Liver (tissue), 9 donors: ENCODE results near the gene MED26. TPM values are rescaled to one million over a fixed set of nuclear protein-coding genes. Genes with fewer than 3 reads are reported as not detected.

Source experiments
- DNase-seq: peaks from one replicate; pipeline ENCODE4 v3.0.0-alpha.2; 2017; ENCODE audit warnings: low spot score
- H3K27ac ChIP-seq, 2 donors: one replicate each; pipeline ENCODE4 v1.7.0; 2013; ENCODE audit warnings: inconsistent platforms in 2 of 2, low read length in 2 of 2, control low read depth in 1 of 2, low read depth in 1 of 2, mild to moderate bottlenecking in 1 of 2
- H3K27me3 ChIP-seq, 4 donors: one replicate each; pipeline versions ENCODE4 v1.6.1 to v1.7.0; 2013; ENCODE audit warnings: low read length in 3 of 4, inconsistent platforms in 1 of 4, mild to moderate bottlenecking in 1 of 4, moderate library complexity in 1 of 4; ENCODE audit not compliant: control insufficient read depth in 4 of 4, insufficient read depth in 4 of 4
- H3K36me3 ChIP-seq, 4 donors: one replicate each; pipeline versions ENCODE4 v1.6.1 to v1.7.0; 2013; ENCODE audit warnings: low read length in 3 of 4, mild to moderate bottlenecking in 3 of 4, low read depth in 1 of 4, moderate library complexity in 1 of 4; ENCODE audit not compliant: control insufficient read depth in 4 of 4, insufficient read depth in 3 of 4
- H3K4me1 ChIP-seq, 4 donors: one replicate each; pipeline versions ENCODE4 v1.6.1 to v1.7.0; 2013; ENCODE audit warnings: low read length in 3 of 4, mild to moderate bottlenecking in 3 of 4, moderate library complexity in 1 of 4; ENCODE audit not compliant: control insufficient read depth in 4 of 4, insufficient read depth in 4 of 4
- H3K4me3 ChIP-seq, 3 donors: one replicate each; pipeline versions ENCODE4 v1.6.1 to v1.7.0; 2013; ENCODE audit warnings: low read length in 3 of 3, control low read depth in 1 of 3, low read depth in 1 of 3, mild to moderate bottlenecking in 1 of 3
- H3K9ac ChIP-seq, 2 donors: one replicate each; pipeline ENCODE4 v1.7.0; 2013; ENCODE audit warnings: low read length in 2 of 2, mild to moderate bottlenecking in 2 of 2, moderate library complexity in 2 of 2, control low read depth in 1 of 2, low read depth in 1 of 2
- H3K9me3 ChIP-seq, 4 donors: one replicate each; pipeline versions ENCODE4 v1.6.1 to v1.7.0; 2013; ENCODE audit warnings: low read length in 3 of 4; ENCODE audit not compliant: control insufficient read depth in 4 of 4
- ATF3 ChIP-seq: IDR thresholded peaks from 2 replicates; pipeline ENCODE4 v1.6.1; 2016; ENCODE audit warnings: antibody characterized with exemption
- HNF4A ChIP-seq, 2 donors: conservative IDR thresholded peaks; 2 replicates each; pipeline ENCODE4 v1.6.1; 2016; ENCODE audit warnings: antibody characterized with exemption in 2 of 2, mild to moderate bottlenecking in 2 of 2
- JUND ChIP-seq, 2 donors: IDR thresholded peaks; 2 replicates each; pipeline ENCODE4 v1.6.1; 2016; ENCODE audit warnings: antibody characterized with exemption in 2 of 2
- MAX ChIP-seq: IDR thresholded peaks from 2 replicates; pipeline ENCODE4 v1.6.1; 2016; ENCODE audit warnings: antibody characterized with exemption
- RAD21 ChIP-seq, 2 donors: IDR thresholded peaks; 2 replicates each; pipeline ENCODE4 v1.6.1; 2016; ENCODE audit warnings: antibody characterized with exemption in 2 of 2, mild to moderate bottlenecking in 2 of 2
- REST ChIP-seq: IDR thresholded peaks from 2 replicates; pipeline ENCODE4 v1.6.1; 2016; ENCODE audit warnings: antibody characterized with exemption, mild to moderate bottlenecking
- RXRA ChIP-seq, 2 donors: IDR thresholded peaks; 2 replicates each; pipeline ENCODE4 v1.6.1; 2017 to 2018; ENCODE audit warnings: antibody characterized with exemption in 2 of 2, mild to moderate bottlenecking in 1 of 2
- SP1 ChIP-seq: IDR thresholded peaks from 2 replicates; pipeline ENCODE4 v1.6.1; 2018; ENCODE audit warnings: antibody characterized with exemption, mild to moderate bottlenecking
- TAF1 ChIP-seq: conservative IDR thresholded peaks from 2 replicates; pipeline ENCODE4 v1.6.1; 2016; ENCODE audit warnings: antibody characterized with exemption, mild to moderate bottlenecking
- WGBS: extraction: QIAGEN DNeasy Blood & Tissue Kit; methylation state at CpG from one replicate; pipeline ENCODE4 v1.1.7; 2013; 5-methylcytosine and 5-hydroxymethylcytosine counted together
- polyA plus RNA-seq, 2 donors: library from polyadenylated mRNA; stranded (reverse) in 1 of 2; unstranded in 1 of 2; fragments of 200-250 nt in 1 of 2; fragments of >200 nt in 1 of 2; fragmentation: Nextera tagmentation in 1 of 2; extraction: Ambion mirVana in 1 of 2; gene quantifications; one replicate each; pipeline versions ENCODE4 v1.2.1 to v1.2.3, GENCODE V29; 2013 to 2015
- total RNA-seq, 2 donors: library from RNA; depleted of rRNA; stranded (reverse); fragments of >200 nt; gene quantifications; one replicate each; pipeline ENCODE4 v1.2.3, GENCODE V29; 2014
- donor health status: healthy.
- donor health status: healthy.
- donor health status: healthy.
- donor health status: healthy.
- donor health status: healthy.

Gene MED26
- total and polyA plus RNA-seq, 4 donors, result 1.5 to 3.8 (median 3.2) TPM

GRCh38 chr19:16637535-16637934, 9.5 kb upstream of the MED26 start:
- peaks cover 0 to 8% (median under 1%) of the 10 kb centered on the region in 4 donors for H3K4me1 ChIP-seq
- no peaks in the 10 kb centered on the region for H3K9me3 ChIP-seq
- DNase-seq, result no peak
- H3K27me3 ChIP-seq, result no peaks in the 10 kb centered on the region
- TF ChIP-seq ATF3, result no peak
- TF ChIP-seq TAF1, result no peak
- peak in 1 of 2 donors; percentile 19 for TF ChIP-seq HNF4A (conservative IDR thresholded peaks at IDR 0.05)
- TF ChIP-seq SP1, result no peak
- H3K36me3 ChIP-seq, result peaks cover 15 to 31% (median 22%) of the 10 kb centered on the region in 4 donors
- no peak overlapping the region for H3K9ac ChIP-seq
- H3K4me3 ChIP-seq, result no peak overlapping the region
- H3K27ac ChIP-seq, result no peak overlapping the region

GRCh38 chr19:16631465-16631864, 3.5 kb upstream of the MED26 start:
- Histone ChIP-seq H3K27ac (no peak overlapping the region), H3K9ac (no peak overlapping the region), H3K4me3 (no peak overlapping the region), H3K27me3 (no peaks in the 10 kb centered on the region), H3K36me3 (peaks cover 5 to 15% (median 9%) of the 10 kb centered on the region in 4 donors), H3K4me1 (peaks cover 6 to 28% (median 20%) of the 10 kb centered on the region in 4 donors), H3K9me3 (no peaks in the 10 kb centered on the region)
- no peak for DNase-seq
- 88% methylated on average over 6 of the region's 6 CpGs for WGBS
- TF ChIP-seq ATF3, result no peak

- H3K9me3 ChIP-seq, result no peaks in the 10 kb centered on the region
- H3K36me3 ChIP-seq, result peaks cover 0 to 14% (median 5%) of the 10 kb centered on the region in 4 donors
- H3K27ac ChIP-seq, result peak overlapping the region; percentile 91 to 94
- H3K27me3 ChIP-seq, result no peaks in the 10 kb centered on the region
- H3K4me3 ChIP-seq, result peak overlapping the region; percentile 71 to 86 (median 83)
- H3K9ac ChIP-seq, result peak overlapping the region in 1 of 2 donors; percentile 16
- no peak for DNase-seq
- H3K4me1 ChIP-seq, result peaks cover 6 to 48% (median 32%) of the 10 kb centered on the region in 4 donors
- 4% methylated on average over 23 of the region's 23 CpGs for WGBS
- TF ChIP-seq JUND (IDR thresholded peaks at IDR 0.05) (no peak), MAX (peak; percentile 41)
Measured at GRCh38 chr19:16628984-16629691, 1.1 kb upstream of the MED26 start.

GRCh38 chr19:16627928-16628182, 149 bp downstream of the MED26 start:
- Histone ChIP-seq H3K9ac (peak overlapping the region; percentile 75 to 87), H3K4me3 (peak overlapping the region; percentile 91 to 99 (median 97)), H3K36me3 (peaks cover 0 to 11% (median 4%) of the 10 kb centered on the region in 4 donors), H3K4me1 (peaks cover 6 to 48% (median 32%) of the 10 kb centered on the region in 4 donors), H3K27me3 (no peaks in the 10 kb centered on the region), H3K9me3 (no peaks in the 10 kb centered on the region), H3K27ac (peak overlapping the region; percentile 37 to 70)
- no peak for DNase-seq
- TF ChIP-seq REST (no peak), RAD21 (IDR thresholded peaks at IDR 0.05) (no peak), RXRA (IDR thresholded peaks at IDR 0.05) (no peak)
- under 1% methylated on average over 38 of the region's 38 CpGs for WGBS
